PFSK-1 (cell line): ENCODE measurements around the gene SLC5A4.

Experiments used
- POLR2AphosphoS5 ChIP-seq: IDR thresholded peaks from 2 replicates; pipeline ENCODE4 v1.6.1; 2012; ENCODE audit warnings: low read depth, mild to moderate bottlenecking, control low read depth, low read length, moderate library complexity
- REST ChIP-seq, 2 experiments: IDR thresholded peaks; 2 replicates each; pipeline versions ENCODE4 v1.6.1 to v1.8.0; 2011 to 2012; ENCODE audit warnings: low read depth in 2 of 2, low read length in 2 of 2, control low read depth in 1 of 2, inconsistent platforms in 1 of 2, mild to moderate bottlenecking in 1 of 2, moderate library complexity in 1 of 2; ENCODE audit not compliant: insufficient read depth in 1 of 2

GRCh38 chr22:32248276-32248675 is 6.9 kb downstream of the SLC5A4 start:
- TF ChIP-seq POLR2AphosphoS5 (no peak), REST (IDR thresholded peaks at IDR 0.05; ENCODE audit: insufficient read depth in 1 of 2, low read depth in 2 of 2, low read length in 2 of 2) (no peak)
